GM18861 (cell line): ENCODE results near the gene C1orf210.

Experiments
- ATAC-seq: cut with Tn5 transposase; IDR thresholded peaks from one replicate; pipeline ENCODE4 v1.9.1; 2021; ENCODE audit not compliant: unreplicated experiment

The C1orf210 gene

GRCh38 chr1:43285269-43285990 is at the start of gene C1orf210:
C1orf210 (minus strand) TSS chr1:43285581; CDS start chr1:43283270, 2,311 bp downstream.
- no peak for ATAC-seq

GRCh38 chr1:43334453-43335205 is 49.2 kb upstream of the C1orf210 start:
- no peak for ATAC-seq

GRCh38 chr1:43331688-43332087 is 46.3 kb upstream of the C1orf210 start:
- ATAC-seq, result no peak

- ATAC-seq, result no peak
These were observed 44.8 kb upstream of the C1orf210 start for GRCh38 chr1:43329995-43330751.

GRCh38 chr1:43327549-43328292 is 42.3 kb upstream of the C1orf210 start:
- ATAC-seq, result no peak

GRCh38 chr1:43325381-43325780 is 40.0 kb upstream of the C1orf210 start:
- ATAC-seq, result no peak

- no peak for ATAC-seq
These were observed 39.4 kb upstream of the C1orf210 start for GRCh38 chr1:43324810-43325209.

GRCh38 chr1:43322506-43322905 is 37.1 kb upstream of the C1orf210 start:
- ATAC-seq, result no peak

GRCh38 chr1:43321331-43321891 is 36.0 kb upstream of the C1orf210 start:
- ATAC-seq, result no peak

- ATAC-seq, result no peak
These were observed 34.4 kb upstream of the C1orf210 start for GRCh38 chr1:43319766-43320165.

GRCh38 chr1:43319288-43319687 is 33.9 kb upstream of the C1orf210 start:
- no peak for ATAC-seq

GRCh38 chr1:43318831-43319230 is 33.5 kb upstream of the C1orf210 start:
- no peak for ATAC-seq

- ATAC-seq, result no peak
These were observed 32.6 kb upstream of the C1orf210 start for GRCh38 chr1:43317817-43318471.

GRCh38 chr1:43316738-43317520 is 31.5 kb upstream of the C1orf210 start:
- ATAC-seq, result no peak

GRCh38 chr1:43315963-43316737 is 30.8 kb upstream of the C1orf210 start:
- ATAC-seq, result no peak

- no peak for ATAC-seq
These were observed 30.1 kb upstream of the C1orf210 start for GRCh38 chr1:43315481-43315880.

GRCh38 chr1:43314233-43314632 is 28.9 kb upstream of the C1orf210 start:
- ATAC-seq, result no peak

GRCh38 chr1:43313771-43314170 is 28.4 kb upstream of the C1orf210 start:
- no peak for ATAC-seq
